ENCODE data around the gene PQBP1. TPM values are rescaled to one million over a fixed set of nuclear protein-coding genes. Genes with fewer than 3 reads are reported as not detected.

PQBP1 gene
- total and polyA plus RNA-seq, 2 donors (not counting 3 experiments of a cell fraction or from before 2014, with no cell fraction given): 86.3 to 86.8 TPM

- H3K9me3 ChIP-seq (replicated peaks; ENCODE audit: control insufficient read depth, insufficient read depth, low read length): no peaks in the 10 kb centered on the region
- no peak overlapping the region for H2AFZ ChIP-seq (ENCODE audit: low read depth, low read length)
- intact Hi-C loops (cut with micrococcal nuclease) (no loop called here), dilution Hi-C loops (cut with MboI; ENCODE audit: extremely low pct_ligation_motif_present, low sequenced_read_pairs) (no loop called here)
- H3K27me3 ChIP-seq (ENCODE audit: control insufficient read depth in 2 of 2, insufficient read depth in 2 of 2, low read length in 2 of 2): no peaks in the 10 kb centered on the region
- no peak overlapping the region for H3K27ac ChIP-seq (ENCODE audit: insufficient read depth, low read depth, low read length)
- H3K36me3 ChIP-seq (ENCODE audit: control insufficient read depth in 2 of 2, extremely low read depth in 1 of 2, insufficient read depth in 2 of 2, low read length in 2 of 2): peaks cover 0 to 10% of the 10 kb centered on the region in 2 experiments
- no peaks in the 10 kb centered on the region for H3K9me1 ChIP-seq (replicated peaks; ENCODE audit: control insufficient read depth, extremely low read depth, insufficient read depth, low read length)
- H3K4me1 ChIP-seq (ENCODE audit: control insufficient read depth, extremely low read depth, insufficient read depth, low read length): peaks cover 1% of the 10 kb centered on the region
- ChIA-PET POLR2A (no interaction called here), CTCF (no interaction called here)
- no peak overlapping the region for H3K9ac ChIP-seq (replicated peaks; ENCODE audit: extremely low read depth, insufficient read depth, low read length)
- FAIRE-seq (no peak), DNase-seq (ENCODE audit: low read depth, low spot score) (no peak)
- no TSS peak for BruUV-seq (replicated peaks)
- no peak for TF ChIP-seq EZH2 (IDR thresholded peaks at IDR 0.05; ENCODE audit: borderline replicate concordance, low read depth, low read length, severe bottlenecking)
- TF ChIP-seq JUN (IDR thresholded peaks at IDR 0.05; ENCODE audit: borderline replicate concordance, insufficient read depth, insufficient read length, low read depth): no peak
- TF ChIP-seq, protein P1, sequence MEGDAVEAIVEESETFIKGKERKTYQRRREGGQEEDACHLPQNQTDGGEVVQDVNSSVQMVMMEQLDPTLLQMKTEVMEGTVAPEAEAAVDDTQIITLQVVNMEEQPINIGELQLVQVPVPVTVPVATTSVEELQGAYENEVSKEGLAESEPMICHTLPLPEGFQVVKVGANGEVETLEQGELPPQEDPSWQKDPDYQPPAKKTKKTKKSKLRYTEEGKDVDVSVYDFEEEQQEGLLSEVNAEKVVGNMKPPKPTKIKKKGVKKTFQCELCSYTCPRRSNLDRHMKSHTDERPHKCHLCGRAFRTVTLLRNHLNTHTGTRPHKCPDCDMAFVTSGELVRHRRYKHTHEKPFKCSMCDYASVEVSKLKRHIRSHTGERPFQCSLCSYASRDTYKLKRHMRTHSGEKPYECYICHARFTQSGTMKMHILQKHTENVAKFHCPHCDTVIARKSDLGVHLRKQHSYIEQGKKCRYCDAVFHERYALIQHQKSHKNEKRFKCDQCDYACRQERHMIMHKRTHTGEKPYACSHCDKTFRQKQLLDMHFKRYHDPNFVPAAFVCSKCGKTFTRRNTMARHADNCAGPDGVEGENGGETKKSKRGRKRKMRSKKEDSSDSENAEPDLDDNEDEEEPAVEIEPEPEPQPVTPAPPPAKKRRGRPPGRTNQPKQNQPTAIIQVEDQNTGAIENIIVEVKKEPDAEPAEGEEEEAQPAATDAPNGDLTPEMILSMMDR (IDR thresholded peaks at IDR 0.05; ENCODE audit: extremely low read depth in 1 of 2, insufficient read depth in 1 of 2, low read depth in 1 of 2, low read length in 2 of 2): no peak
- no peak for TF ChIP-seq MYC (IDR thresholded peaks at IDR 0.05; ENCODE audit: low read depth, low read length)
- no peak for TF ChIP-seq POLR2A (IDR thresholded peaks at IDR 0.05; ENCODE audit: low read depth, low read length)
- TF ChIP-seq FOS (IDR thresholded peaks at IDR 0.05; ENCODE audit: borderline replicate concordance, insufficient read depth, low read length): no peak
- TF ChIP-seq MAX (IDR thresholded peaks at IDR 0.05; ENCODE audit: insufficient read depth, insufficient read length): no peak
- no peak for TF ChIP-seq GATA2 (IDR thresholded peaks at IDR 0.05; ENCODE audit: insufficient read depth, insufficient read length, low read depth, low read length)
- no peak for TF ChIP-seq POLR2AphosphoS5 (IDR thresholded peaks at IDR 0.05; ENCODE audit: insufficient read depth, low read depth, low read length)
- H3K79me2 ChIP-seq (ENCODE audit: control insufficient read depth, insufficient read depth, low read length): peaks cover 7% of the 10 kb centered on the region
- no peak overlapping the region for H3K4me2 ChIP-seq (ENCODE audit: insufficient read depth, low read length)
- H3K4me3 ChIP-seq (replicated peaks in 1 of 3; ENCODE audit: insufficient read depth in 1 of 3, low read depth in 1 of 3, low read length in 3 of 3): no peak overlapping the region
- no peaks in the 10 kb centered on the region for H4K20me1 ChIP-seq (replicated peaks; ENCODE audit: control insufficient read depth, extremely low read depth, insufficient read depth, low read length)
Observed at GRCh38 chrX:48905090-48905790, 7.5 kb downstream of the PQBP1 start.

Data from endothelial cell of umbilical vein (primary cell).